Measurements from ENCODE around the gene RNASE8. TPM values are rescaled to one million over a fixed set of nuclear protein-coding genes. Genes with fewer than 3 reads are reported as not detected.

The RNASE8 gene
- total and polyA plus RNA-seq, 7 donors = not detected

GRCh38 chr14:21102521-21103410, 45.1 kb downstream of the RNASE8 start:
- Histone ChIP-seq H3K4me1 (peaks cover 0 to 60% (median 52%) of the 10 kb centered on the region in 4 donors), H3K27ac (peak overlapping the region; percentile 90 to 99 (median 96)), H3K4me3 (peak overlapping the region; percentile 53 to 72 (median 59)), H3K9me3 (no peaks in the 10 kb centered on the region), H3K27me3 (no peaks in the 10 kb centered on the region), H3K36me3 (no peaks in the 10 kb centered on the region)
- intact Hi-C loops (cut with DNase I) = loop anchor here (10.0 kb wide), 1 partner anchor 248 kb away; no protein-coding TSS in a partner anchor
- no peak for TF ChIP-seq POLR2A (IDR thresholded peaks at IDR 0.05)
- TF ChIP-seq POLR2AphosphoS5 (IDR thresholded peaks at IDR 0.05) = no peak
- TF ChIP-seq, protein P1, sequence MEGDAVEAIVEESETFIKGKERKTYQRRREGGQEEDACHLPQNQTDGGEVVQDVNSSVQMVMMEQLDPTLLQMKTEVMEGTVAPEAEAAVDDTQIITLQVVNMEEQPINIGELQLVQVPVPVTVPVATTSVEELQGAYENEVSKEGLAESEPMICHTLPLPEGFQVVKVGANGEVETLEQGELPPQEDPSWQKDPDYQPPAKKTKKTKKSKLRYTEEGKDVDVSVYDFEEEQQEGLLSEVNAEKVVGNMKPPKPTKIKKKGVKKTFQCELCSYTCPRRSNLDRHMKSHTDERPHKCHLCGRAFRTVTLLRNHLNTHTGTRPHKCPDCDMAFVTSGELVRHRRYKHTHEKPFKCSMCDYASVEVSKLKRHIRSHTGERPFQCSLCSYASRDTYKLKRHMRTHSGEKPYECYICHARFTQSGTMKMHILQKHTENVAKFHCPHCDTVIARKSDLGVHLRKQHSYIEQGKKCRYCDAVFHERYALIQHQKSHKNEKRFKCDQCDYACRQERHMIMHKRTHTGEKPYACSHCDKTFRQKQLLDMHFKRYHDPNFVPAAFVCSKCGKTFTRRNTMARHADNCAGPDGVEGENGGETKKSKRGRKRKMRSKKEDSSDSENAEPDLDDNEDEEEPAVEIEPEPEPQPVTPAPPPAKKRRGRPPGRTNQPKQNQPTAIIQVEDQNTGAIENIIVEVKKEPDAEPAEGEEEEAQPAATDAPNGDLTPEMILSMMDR (IDR thresholded peaks at IDR 0.05) = no peak
- no peak for TF ChIP-seq EP300 (IDR thresholded peaks at IDR 0.05)
- 11 to 21% methylated on average over 9 of the region's 9 CpGs for WGBS, 2 donors
- no peak for DNase-seq

DNA sequence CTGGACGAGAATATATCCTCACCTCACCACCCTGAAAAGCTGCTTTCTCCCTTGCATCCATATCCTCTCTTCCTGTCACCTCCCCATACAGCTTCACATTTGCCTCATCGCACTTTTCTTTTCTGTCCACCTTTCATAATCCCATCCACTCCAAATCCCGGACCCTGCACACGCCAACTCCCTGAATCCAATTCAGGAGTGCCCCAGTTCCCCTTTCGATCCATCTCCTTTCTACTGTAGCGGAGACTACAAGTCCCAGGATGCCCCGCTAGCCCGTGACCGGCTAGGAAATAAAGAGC, 45.7 kb downstream of the RNASE8 start:
- peak in 1 of 4 donors; percentile 2 for TF ChIP-seq POLR2AphosphoS5 (IDR thresholded peaks at IDR 0.05)
- no peak for TF ChIP-seq EP300 (IDR thresholded peaks at IDR 0.05)
- no peaks in the 10 kb centered on the region for H3K36me3 ChIP-seq
- no peaks in the 10 kb centered on the region for H3K27me3 ChIP-seq
- peak overlapping the region; percentile 90 to 99 (median 96) for H3K27ac ChIP-seq
- peak overlapping the region; percentile 53 to 72 (median 59) for H3K4me3 ChIP-seq
- no peak for DNase-seq
- no peaks in the 10 kb centered on the region for H3K9me3 ChIP-seq
- intact Hi-C loops (cut with DNase I) = loop anchor here (10.0 kb wide), 1 partner anchor 249 kb away; no protein-coding TSS in a partner anchor
- H3K4me1 ChIP-seq = peaks cover 0 to 60% (median 51%) of the 10 kb centered on the region in 4 donors
- 0% methylated on average over 9 of the region's 9 CpGs for WGBS, 2 donors

DNA sequence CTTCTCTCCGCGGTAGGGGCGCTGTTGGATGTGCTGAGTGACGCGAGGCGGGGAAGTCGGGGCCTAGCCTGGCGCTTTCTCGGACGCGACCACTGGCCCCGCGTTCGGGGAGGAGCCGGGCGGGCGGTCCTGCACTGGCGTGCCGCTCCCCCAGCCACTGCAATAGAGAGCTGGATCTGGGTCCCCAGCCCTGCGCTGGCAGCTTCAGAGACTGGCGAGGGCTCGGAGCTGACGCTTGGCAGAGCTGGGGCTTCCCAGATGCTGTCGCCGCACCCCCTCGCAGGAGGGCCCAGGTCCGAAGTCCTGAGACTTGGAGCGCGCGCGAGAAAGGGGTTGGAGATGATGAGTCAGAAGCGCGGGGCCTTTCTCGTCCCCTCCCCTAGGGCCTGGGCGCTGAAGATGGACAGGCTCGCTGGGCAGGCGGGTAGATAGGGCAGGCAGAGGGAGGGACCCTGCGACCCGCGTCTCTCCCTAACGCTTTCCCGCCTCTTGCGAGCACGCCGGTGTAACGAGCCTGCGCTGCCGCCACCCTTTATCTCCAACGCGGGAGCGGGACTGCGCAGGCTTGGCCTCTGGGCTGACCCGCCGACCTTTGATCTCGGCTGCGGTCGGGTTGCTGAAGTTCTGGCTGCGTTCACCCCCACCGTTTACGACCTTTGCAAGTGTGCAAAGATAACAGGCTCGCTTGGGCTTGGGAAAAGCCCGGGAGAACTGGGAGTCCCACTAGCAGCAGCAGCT, 46.3 kb downstream of the RNASE8 start:
- peaks cover 0 to 58% (median 50%) of the 10 kb centered on the region in 4 donors for H3K4me1 ChIP-seq
- 0% methylated on average over 62 of the region's 62 CpGs for WGBS, 2 donors
- H3K4me3 ChIP-seq = peak overlapping the region; percentile 53 to 72 (median 59)
- peak; percentile 98 for DNase-seq
- no peaks in the 10 kb centered on the region for H3K9me3 ChIP-seq
- H3K36me3 ChIP-seq = no peaks in the 10 kb centered on the region
- TF ChIP-seq, protein P1 (IDR thresholded peaks at IDR 0.05) = peak; percentile 74 to 88 (median 86)
- TF ChIP-seq EP300 (IDR thresholded peaks at IDR 0.05) (peak in 2 of 4 donors; percentile 13 to 54), POLR2A (IDR thresholded peaks at IDR 0.05) (peak; percentile 80 to 91), POLR2AphosphoS5 (IDR thresholded peaks at IDR 0.05) (peak; percentile 95 to 96 (median 96))
- intact Hi-C loops (cut with DNase I) = loop anchor here (1.0 to 10.0 kb wide), 3 partner anchors 12 to 249 kb away; partner anchors contain the start of gene ARHGEF40
- H3K27me3 ChIP-seq = no peaks in the 10 kb centered on the region
- peak overlapping the region; percentile 90 to 99 (median 96) for H3K27ac ChIP-seq

DNA sequence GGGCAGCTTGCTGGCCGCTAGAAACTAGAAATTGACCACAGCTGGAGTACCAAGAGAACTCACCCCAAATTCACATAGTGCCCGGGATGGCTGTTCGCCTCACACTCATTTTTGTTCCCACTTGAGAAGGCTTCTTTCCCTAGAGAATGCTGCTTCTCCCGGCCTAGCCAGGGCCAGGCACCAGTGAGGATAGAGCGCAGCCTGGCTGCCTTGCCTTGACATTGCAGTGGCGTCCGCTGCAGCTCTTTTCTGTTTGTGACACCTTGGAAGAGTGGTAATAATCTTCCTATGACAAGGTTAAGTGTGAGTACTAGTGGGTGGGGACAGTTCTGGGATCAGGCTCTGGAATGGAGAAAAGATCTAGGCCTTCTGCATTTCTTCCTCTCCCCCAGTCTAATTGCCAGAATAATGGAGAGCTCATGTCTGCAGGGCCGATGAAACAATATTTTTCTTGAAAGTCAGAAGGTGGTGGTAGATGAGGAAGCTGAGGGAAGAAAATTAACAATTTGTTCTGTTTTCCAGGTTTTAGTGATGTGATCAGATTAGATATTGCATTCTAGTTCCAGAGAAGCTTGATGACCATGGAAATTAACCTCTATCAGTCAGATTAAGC, 46.9 kb downstream of the RNASE8 start:
- H3K27me3 ChIP-seq = no peaks in the 10 kb centered on the region
- peak overlapping the region; percentile 53 to 72 (median 59) for H3K4me3 ChIP-seq
- H3K9me3 ChIP-seq = no peaks in the 10 kb centered on the region
- H3K27ac ChIP-seq = peak overlapping the region; percentile 90 to 99 (median 96)
- WGBS, 2 donors = 3 to 7% methylated on average over 8 of the region's 8 CpGs
- intact Hi-C loops (cut with DNase I) = loop anchor here (1.0 to 10.0 kb wide), 4 partner anchors 12 to 250 kb away; partner anchors contain the start of gene ARHGEF40
- TF ChIP-seq, protein P1 (IDR thresholded peaks at IDR 0.05) = peak; percentile 95 to 98 (median 96)
- no peak for TF ChIP-seq POLR2A (IDR thresholded peaks at IDR 0.05)
- H3K4me1 ChIP-seq = peaks cover 0 to 52% (median 43%) of the 10 kb centered on the region in 4 donors
- no peaks in the 10 kb centered on the region for H3K36me3 ChIP-seq
- DNase-seq = peak; percentile 91

All from sigmoid colon (tissue), 7 donors.